HFF-Myc (cell line): ENCODE measurements around the gene STX10.

Source experiments
- DNase-seq: peaks from one replicate; pipeline ENCODE4 v3.0.0-alpha.2; 2011; ENCODE audit warnings: low read depth; ENCODE audit errors: extremely low read depth
- H3K4me3 ChIP-seq: replicated peaks from 2 replicates; pipeline ENCODE4 v1.5.1; 2011; ENCODE audit warnings: low read depth, mild to moderate bottlenecking, control low read depth, low read length
- TF ChIP-seq, protein P1 (sequence below): IDR thresholded peaks from 2 replicates; pipeline ENCODE4 v1.5.1; 2012; ENCODE audit warnings: mild to moderate bottlenecking, low read depth, low read length, control low read depth; ENCODE audit errors: missing control alignments

The STX10 gene

DNA sequence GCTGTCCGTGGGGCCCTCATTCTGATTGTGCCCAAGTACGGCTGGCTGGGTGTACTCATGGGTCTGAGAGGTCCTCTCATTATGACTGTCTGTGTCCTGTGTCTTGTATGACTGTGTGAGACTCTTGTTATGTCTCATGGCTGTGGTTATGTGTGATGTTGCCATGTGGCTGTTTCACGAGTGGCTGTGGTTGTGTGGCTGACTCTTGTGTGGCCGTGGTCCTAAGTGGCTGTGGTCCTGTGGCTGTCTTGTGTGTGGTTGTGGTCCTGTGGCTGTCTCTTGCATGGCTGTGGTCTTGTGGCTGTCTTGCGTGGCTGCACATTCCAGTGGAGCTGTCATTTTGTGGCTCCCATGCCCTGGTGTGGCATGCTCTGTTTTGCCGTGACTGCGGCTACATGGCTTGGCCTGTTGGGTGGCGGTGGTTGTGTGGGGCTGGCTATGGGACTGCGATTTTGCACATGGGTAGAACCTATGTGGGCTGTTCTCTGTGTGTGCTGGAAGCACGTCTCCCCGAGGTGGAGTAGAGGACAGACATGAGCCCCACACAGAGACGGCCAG lies 50.1 kb downstream of the STX10 start:
- TF ChIP-seq, protein P1, sequence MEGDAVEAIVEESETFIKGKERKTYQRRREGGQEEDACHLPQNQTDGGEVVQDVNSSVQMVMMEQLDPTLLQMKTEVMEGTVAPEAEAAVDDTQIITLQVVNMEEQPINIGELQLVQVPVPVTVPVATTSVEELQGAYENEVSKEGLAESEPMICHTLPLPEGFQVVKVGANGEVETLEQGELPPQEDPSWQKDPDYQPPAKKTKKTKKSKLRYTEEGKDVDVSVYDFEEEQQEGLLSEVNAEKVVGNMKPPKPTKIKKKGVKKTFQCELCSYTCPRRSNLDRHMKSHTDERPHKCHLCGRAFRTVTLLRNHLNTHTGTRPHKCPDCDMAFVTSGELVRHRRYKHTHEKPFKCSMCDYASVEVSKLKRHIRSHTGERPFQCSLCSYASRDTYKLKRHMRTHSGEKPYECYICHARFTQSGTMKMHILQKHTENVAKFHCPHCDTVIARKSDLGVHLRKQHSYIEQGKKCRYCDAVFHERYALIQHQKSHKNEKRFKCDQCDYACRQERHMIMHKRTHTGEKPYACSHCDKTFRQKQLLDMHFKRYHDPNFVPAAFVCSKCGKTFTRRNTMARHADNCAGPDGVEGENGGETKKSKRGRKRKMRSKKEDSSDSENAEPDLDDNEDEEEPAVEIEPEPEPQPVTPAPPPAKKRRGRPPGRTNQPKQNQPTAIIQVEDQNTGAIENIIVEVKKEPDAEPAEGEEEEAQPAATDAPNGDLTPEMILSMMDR = no peak
- H3K4me3 ChIP-seq = no peak overlapping the region
- DNase-seq = no peak

DNA sequence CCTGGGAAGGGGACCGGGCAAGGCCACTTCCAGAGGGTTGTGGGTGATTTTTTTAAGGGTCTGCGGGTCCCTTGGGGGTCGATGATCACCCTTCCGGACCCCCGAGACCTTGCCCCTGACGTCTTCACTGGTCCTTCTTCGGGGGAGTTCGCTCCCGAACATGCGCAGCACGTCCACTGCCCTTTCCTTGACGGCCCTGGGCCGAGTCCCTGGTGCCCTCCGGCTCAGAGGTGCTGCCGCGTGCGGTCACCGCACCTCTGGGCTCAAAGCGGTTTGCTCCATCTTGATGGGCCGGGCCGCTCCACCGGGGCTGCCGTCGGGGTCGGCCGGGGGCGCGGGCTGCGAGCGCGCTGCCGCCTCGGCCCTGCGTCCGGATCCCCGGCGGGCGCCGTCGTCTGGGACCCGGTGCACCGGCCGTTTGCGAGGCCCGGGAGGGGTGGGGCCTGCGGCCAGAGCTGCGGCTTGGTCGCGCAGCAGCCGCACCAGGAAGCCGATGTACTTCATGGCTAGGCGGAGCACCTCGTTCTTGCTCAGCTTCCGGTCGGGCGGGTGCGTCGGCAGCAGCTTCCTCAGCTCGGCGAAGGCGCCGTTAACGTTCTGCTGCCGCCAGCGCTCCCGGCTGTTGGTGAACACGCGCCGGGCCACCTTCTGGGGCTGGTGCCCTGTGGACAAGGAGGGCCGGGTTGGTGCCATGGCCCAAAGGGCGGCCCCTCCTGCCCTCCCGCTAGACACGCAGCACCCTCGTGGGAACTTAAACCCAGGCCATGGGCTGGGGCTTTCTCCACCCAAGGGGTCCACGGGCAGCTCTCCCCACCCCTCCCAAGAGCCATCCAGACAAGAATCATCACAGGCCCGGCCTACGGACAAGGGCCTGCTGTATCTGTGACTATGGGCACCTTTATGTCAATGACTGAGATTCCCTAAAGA lies 50.8 kb downstream of the STX10 start:
- no peak for DNase-seq
- no peak overlapping the region for H3K4me3 ChIP-seq
- TF ChIP-seq, protein P1 = no peak

DNA sequence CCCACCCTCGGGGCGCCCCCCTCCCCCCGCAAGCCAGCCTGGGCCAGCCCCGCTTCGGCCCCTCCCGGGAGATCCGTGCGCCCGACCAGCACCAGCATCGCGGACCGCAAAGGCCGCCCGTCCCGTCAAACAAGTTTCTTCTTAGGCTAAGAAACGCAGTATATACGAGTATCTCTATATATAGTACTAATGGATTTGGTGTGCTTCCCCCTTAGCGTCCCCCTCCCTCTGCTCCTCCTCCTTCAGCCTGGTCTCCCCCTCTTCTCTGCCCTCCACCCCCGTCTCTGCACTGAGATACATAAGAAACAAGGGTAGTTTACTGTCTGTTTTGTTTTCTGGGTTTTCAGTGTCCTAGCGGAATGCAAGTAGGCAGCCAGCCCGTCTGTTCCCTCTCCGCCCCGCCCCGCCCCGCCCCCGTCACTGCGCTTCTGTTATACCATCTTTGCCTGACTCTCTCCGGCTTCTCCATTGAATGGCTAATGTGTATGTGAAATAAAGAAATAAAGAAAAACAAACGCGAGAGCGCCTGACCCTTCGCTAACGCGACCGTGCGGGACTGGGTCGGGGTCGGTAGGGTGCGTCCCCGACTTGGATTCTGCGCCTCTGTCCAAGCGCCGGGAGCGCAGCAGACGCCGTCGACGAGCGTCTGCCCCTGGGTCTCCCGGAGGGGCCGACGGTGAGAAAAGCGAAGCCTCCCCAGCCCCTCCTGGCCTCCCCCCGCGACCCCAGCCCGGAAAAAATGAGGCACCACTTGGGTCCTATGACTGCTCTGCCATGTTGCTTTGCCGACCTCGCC lies 51.7 kb downstream of the STX10 start:
- TF ChIP-seq, protein P1 = no peak
- DNase-seq = no peak
- no peak overlapping the region for H3K4me3 ChIP-seq

DNA sequence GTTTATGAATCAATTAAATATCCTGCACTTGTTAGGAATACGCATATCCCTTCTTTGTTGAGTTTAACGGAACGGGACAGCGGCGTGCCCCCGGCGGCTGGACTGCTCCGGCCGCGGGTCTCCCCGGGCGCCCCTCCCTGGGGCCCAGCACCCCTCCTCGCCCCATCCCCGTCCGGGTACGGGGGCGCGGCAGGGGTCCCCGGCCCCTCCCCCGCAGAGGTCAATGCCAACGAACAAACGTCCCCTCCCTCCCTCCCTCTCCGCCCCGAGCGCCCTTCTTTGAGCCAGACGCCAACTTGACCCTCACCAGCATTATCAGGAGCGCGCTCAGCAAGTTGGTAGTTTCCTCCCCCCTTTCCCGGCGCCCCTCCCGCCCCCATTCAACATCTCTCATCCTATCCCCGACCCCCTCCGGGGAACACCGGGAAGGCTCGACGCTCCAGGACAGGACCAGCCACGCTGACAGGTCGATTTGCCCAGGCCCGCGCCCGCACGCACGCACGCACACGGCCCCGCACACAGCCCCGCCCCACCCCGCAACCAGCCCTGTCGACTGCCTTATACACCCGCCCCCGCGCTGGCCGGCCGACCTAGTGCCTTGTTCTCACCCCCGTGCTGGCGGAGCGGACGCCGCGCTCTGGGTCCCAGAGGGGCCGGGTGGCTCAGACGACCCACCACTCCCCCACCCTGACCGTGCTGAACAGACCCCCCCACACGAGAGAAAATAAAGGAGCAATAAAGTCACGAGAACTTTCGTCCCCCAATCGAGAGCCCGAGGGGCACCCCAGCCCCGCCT lies 52.5 kb downstream of the STX10 start:
- DNase-seq = no peak
- TF ChIP-seq, protein P1 = no peak
- H3K4me3 ChIP-seq = no peak overlapping the region

DNA sequence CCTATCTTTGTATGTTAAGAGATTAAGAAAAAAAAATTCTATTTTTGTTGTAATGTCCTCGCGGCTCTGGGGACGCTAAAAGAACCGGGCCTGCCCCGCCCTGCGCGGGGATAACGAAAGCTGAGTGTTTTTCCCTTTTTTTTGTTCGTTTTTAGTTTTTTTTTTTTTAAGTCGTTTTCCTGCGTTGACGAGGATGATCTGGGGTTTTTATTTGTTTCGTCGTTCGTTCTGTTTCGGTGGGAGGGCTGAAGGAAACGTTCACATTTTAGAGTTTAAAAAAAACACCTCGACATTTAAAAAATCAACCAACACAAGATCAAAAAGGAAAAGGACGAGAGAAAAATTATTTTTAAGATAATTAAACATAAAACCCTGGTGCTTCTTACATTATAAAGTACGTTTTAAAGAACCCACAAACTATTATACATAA lies 53.1 kb downstream of the STX10 start:
- H3K4me3 ChIP-seq = no peak overlapping the region
- no peak for DNase-seq
- TF ChIP-seq, protein P1 = no peak
